ENCODE measurements around the gene SERPINA5. TPM values are rescaled to one million over a fixed set of nuclear protein-coding genes. Genes with fewer than 3 reads are reported as not detected.

The SERPINA5 gene
- total and polyA plus RNA-seq, 2 of the 13 experiments (the other 11 are each of a cell fraction or from before 2014, with no cell fraction given) = 449 to 498 TPM

- no peak for TF ChIP-seq RBFOX2 (IDR thresholded peaks at IDR 0.05; ENCODE audit: low read depth, low read length)
- TF ChIP-seq GABPB1 (CRISPR knock-in tag; IDR thresholded peaks at IDR 0.05) = peak; percentile 68
- no peak for TF ChIP-seq ZNF589 (CRISPR knock-in tag; conservative IDR thresholded peaks at IDR 0.05)
- TF ChIP-seq ZNF607 (CRISPR knock-in tag; IDR thresholded peaks at IDR 0.05; ENCODE audit: borderline replicate concordance) = peak; percentile 61; the same call in 1 of the 2 replicates
- TF ChIP-seq, protein P1, sequence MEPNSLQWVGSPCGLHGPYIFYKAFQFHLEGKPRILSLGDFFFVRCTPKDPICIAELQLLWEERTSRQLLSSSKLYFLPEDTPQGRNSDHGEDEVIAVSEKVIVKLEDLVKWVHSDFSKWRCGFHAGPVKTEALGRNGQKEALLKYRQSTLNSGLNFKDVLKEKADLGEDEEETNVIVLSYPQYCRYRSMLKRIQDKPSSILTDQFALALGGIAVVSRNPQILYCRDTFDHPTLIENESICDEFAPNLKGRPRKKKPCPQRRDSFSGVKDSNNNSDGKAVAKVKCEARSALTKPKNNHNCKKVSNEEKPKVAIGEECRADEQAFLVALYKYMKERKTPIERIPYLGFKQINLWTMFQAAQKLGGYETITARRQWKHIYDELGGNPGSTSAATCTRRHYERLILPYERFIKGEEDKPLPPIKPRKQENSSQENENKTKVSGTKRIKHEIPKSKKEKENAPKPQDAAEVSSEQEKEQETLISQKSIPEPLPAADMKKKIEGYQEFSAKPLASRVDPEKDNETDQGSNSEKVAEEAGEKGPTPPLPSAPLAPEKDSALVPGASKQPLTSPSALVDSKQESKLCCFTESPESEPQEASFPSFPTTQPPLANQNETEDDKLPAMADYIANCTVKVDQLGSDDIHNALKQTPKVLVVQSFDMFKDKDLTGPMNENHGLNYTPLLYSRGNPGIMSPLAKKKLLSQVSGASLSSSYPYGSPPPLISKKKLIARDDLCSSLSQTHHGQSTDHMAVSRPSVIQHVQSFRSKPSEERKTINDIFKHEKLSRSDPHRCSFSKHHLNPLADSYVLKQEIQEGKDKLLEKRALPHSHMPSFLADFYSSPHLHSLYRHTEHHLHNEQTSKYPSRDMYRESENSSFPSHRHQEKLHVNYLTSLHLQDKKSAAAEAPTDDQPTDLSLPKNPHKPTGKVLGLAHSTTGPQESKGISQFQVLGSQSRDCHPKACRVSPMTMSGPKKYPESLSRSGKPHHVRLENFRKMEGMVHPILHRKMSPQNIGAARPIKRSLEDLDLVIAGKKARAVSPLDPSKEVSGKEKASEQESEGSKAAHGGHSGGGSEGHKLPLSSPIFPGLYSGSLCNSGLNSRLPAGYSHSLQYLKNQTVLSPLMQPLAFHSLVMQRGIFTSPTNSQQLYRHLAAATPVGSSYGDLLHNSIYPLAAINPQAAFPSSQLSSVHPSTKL (CRISPR knock-in tag; IDR thresholded peaks at IDR 0.05) = peak; percentile 82
- no peak for TF ChIP-seq AFF4 (CRISPR knock-in tag; IDR thresholded peaks at IDR 0.05)
- peak; percentile 84 for TF ChIP-seq GATAD2A (CRISPR knock-in tag; IDR thresholded peaks at IDR 0.05)
- peak; percentile 89 for TF ChIP-seq RXRB (CRISPR knock-in tag; IDR thresholded peaks at IDR 0.05; ENCODE audit: borderline replicate concordance)
- peak; percentile 70 for TF ChIP-seq FOXA3 (CRISPR knock-in tag; IDR thresholded peaks at IDR 0.05)
- TF ChIP-seq POLR2G (IDR thresholded peaks at IDR 0.05; ENCODE audit: low read depth, low read length) = peak; percentile 23; the same call in 1 of the 2 replicates
- no peak; the same call in none of the 2 replicates for TF ChIP-seq CCDC6 (CRISPR knock-in tag; IDR thresholded peaks at IDR 0.05)
- no peak for TF ChIP-seq FOXA1 (IDR thresholded peaks at IDR 0.05)
- 0 out of 2 replicates have a peak, but pooled peaks have one; percentile 41 for TF ChIP-seq FOXA1 (CRISPR knock-in tag; IDR thresholded peaks at IDR 0.05)
- TF ChIP-seq JUND (CRISPR knock-in tag; IDR thresholded peaks at IDR 0.05) = no peak
- TF ChIP-seq ESRRA (CRISPR knock-in tag; IDR thresholded peaks at IDR 0.05; ENCODE audit: low read depth) = peak; percentile 95
- TF ChIP-seq POGZ (CRISPR knock-in tag; IDR thresholded peaks at IDR 0.05) = peak; percentile 57; the same call in 1 of the 2 replicates
- TF ChIP-seq ZNF263 (CRISPR knock-in tag; IDR thresholded peaks at IDR 0.05) = 0 out of 2 replicates have a peak, but pooled peaks have one; percentile 40
- no peak for TF ChIP-seq SCMH1 (CRISPR knock-in tag; IDR thresholded peaks at IDR 0.05; ENCODE audit: borderline replicate concordance)
- TF ChIP-seq MED8 (CRISPR knock-in tag; IDR thresholded peaks at IDR 0.05; ENCODE audit: insufficient replicate concordance) = no peak
- TF ChIP-seq ZNF782 (CRISPR knock-in tag; IDR thresholded peaks at IDR 0.05; ENCODE audit: borderline replicate concordance) = no peak
- 0 out of 2 replicates have a peak, but pooled peaks have one; percentile 29 for TF ChIP-seq ZNF33B (CRISPR knock-in tag; IDR thresholded peaks at IDR 0.05)
- peak; percentile 33; the same call in 1 of the 2 replicates for TF ChIP-seq ZNF580 (CRISPR knock-in tag; IDR thresholded peaks at IDR 0.05; ENCODE audit: borderline replicate concordance, low read depth)
- TF ChIP-seq KDM1A (CRISPR knock-in tag; IDR thresholded peaks at IDR 0.05) = 0 out of 2 replicates have a peak, but pooled peaks have one; percentile 53
Observed at GRCh38 chr14:94548131-94548998, 32.9 kb upstream of the SERPINA5 start (continued).
